ENCODE results near the gene ERFL.
A peak's percentile ranks its signal among the peaks of the same experiment; 100 is the strongest.

Gene ERFL

GRCh38 chr19:41928221-41928683 is at the start of gene ERFL:
ERFL (minus strand) TSS chr19:41928449; CDS start chr19:41912919, 15,530 bp downstream.
- DNase-seq (ENCODE audit: low read depth in 2 of 2): no peak

- no peak for DNase-seq (ENCODE audit: low read depth in 2 of 2)
Measured at GRCh38 chr19:41977916-41978315, 49.7 kb upstream of the ERFL start.

DNA sequence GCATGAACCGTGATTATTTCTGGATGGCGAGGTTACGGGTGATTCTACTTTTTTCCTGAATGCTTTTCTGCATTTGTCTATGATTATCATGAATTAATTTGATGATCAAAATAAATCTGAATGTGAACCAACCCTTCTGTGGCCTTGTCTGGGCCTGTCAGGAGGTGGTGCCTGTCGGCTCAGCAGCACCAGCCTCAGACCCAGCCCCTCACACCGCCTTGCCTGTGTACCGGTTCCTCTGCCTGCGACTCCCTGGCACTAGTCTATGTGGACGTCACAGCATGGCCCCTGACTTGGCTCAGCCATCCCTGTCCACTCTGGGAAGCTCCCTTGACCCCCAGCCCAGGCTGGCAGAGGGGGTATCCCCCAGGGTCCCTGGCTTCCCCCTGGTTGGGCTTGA is 46.4 kb upstream of the ERFL start:
- no peak for DNase-seq (ENCODE audit: low read depth in 2 of 2)

DNA sequence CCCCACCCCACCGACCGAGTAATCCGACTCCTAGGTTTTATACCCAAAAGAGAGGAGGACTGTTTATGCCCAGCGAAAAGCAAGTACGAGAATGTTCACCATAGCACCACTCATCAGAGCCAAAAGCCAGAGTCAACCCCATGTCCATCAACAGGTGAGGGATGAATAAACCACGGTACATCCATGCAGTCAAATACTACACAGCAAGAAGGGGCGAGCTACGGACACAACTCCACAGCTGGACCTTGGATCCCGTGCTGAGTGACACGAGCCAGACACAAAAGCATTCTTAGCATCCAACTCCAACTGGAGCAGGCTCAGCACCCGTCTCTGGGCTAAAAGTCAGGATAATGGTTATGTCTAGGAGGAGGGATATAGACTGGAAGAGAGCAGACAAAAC is 43.1 kb upstream of the ERFL start:
- no peak for DNase-seq (ENCODE audit: low read depth in 2 of 2)

DNA sequence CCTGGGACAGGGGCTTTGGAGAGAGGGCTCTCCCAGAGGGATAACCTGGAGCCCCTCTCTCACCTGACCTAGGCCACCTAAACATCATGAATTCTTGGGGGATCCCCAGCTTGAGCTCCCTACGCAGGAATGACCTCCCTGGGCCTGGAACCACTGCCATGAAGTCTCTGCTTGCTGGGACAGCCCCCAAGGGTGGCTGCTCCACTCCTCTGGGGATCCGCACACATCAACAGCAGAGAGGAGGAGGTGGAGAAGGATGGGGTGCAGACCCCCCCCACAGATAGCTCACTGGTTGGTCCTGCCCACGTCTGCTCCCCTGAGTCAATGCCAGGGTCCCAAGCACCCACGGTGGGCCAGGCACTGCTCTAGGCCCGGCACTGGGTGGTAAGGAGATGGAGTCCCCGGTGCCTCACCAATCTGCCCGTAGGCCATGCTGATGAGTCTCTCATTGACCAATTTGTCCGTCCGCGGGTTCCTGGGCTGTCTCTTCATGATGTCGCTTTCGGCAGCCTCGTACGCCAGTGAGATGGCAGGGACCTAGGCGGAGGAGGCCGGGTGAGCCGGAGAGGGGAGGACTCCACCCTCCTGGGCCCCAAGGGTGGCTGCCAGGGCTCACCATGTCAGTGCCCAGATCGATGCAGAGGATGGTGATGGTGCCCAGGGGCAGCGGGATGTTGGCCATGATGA is 41.7 kb upstream of the ERFL start:
- no peak for DNase-seq (ENCODE audit: low read depth in 2 of 2)

GRCh38 chr19:41968751-41969595 is 40.7 kb upstream of the ERFL start:
- DNase-seq (ENCODE audit: low read depth in 2 of 2): no peak

DNA sequence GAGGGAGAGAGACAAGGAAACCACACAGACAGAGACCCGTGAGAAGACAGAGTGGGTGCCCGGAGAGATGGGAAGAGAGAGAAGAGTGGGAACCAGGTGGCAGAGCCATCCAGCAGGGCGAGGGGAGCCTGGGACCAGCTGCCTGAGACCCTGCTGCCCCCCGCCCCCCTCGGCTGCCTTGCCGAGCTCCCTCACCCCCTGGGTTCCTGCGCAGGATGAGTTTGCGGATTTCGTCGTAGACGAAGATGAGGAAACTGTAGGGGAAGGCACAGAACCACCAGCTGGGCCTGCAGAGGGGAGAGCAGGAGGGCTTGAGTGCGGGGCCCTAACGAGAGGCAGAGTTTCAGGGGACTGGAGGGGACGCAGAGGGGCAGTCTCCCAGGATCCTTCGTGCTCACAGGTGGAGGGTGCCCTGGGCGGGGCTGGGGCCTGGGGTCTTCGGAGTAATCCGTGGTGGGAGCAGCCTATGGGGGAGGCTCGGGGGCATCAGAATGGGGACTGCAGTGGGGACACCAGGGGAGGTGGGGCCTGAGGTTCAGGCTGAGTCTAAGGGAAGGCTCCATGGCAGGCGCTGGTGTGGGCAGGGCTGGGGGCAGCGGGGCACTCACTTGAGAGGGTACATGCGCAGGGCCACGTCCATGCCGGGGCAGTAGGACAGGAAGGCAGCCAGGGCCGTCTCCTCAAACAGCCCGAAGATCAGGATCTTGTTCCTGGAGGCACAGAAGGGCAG is 39.0 kb upstream of the ERFL start:
- DNase-seq (ENCODE audit: low read depth in 2 of 2): no peak

DNA sequence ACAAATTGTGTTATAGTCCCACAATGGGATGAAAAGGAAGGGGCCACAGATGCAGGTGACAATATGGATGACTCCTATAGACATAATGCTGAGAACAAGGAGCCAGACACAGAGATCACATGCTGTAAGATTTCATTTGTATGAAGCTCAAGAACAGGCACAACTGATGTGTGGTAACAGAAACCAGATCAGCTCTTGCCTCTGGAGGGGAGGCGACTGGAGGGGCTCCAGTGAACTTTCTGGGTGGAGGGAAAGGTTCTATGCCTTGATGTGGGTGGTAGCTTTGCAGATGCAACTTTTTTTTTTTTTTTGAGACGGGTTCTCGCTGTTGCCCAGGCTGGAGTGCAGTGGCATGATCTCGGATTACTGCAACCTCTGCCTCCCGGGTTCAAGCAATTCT is 36.9 kb upstream of the ERFL start:
- no peak for DNase-seq (ENCODE audit: low read depth in 2 of 2)

DNA sequence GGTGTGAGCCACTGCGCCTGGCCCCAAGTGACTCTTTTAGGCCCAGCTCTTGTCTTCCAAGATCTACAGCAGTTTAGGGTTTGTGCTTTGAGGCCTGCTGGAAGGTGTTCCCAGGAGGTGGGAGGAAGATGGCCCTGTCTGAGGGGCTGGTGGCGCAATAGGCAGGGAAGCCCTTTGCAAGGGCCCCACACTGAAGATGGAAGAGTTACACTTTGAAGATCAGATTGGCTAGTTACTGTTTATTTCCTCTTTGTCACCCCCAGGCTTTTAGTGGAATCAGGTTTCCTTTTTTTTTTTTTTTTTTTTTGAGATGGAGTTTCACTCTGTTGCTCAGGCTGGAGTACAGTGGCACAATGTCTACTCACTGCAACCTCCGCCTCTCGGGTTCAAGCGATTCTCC is 32.7 kb upstream of the ERFL start:
- DNase-seq (ENCODE audit: low read depth in 2 of 2): no peak

DNA sequence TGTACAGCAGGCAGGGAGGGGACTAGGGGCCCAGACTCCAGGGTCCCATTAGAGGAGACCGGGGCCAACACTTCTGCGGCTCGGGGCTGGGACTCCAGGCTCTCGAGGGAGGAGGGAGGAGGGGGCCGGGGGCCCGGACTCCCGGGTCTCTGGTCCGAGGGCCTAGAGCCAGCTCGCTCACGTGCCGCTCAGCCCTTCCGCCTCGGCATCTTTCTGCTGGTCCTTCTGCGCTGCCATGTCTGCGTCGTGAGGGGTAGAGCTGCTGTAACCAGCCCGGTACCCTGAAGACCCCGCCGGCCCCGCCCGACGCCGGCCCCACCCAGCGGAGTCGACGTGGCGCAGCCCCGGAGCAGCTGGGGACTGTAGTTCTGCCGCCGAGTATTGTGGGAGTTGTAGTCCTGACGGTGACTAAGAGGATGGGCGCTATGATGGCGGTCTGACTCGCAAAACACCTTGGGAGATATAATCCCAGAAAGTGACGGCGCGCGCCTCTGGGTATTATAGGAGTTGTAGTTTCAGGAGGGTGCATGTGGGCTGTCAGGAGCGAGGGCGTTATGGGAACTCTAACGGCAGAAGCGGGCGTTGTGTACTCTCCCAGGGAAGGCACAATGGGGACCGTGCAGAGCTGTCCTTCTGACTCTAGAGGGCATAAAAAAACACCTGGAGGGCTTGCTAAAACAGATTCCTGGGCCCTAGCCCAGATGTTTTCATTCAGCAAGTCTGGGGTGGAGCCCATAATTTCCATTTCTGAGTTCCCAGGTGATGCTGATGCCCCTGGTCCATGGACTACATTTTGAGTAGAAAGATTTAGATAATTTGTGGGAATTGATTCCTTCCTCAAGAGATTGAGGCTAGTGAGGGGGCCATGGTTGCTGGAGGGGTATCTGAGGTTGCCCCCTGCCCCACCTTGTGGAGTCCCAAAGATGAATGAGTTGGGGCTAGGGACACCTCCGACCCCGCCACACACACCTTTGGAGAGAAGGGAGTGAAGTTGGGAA is 31.1 kb upstream of the ERFL start, which contains the start of gene RABAC1:
RABAC1 (minus strand) TSS at position 266 of the 998 bp plus-strand sequence; CDS start at position 237, 29 bp downstream.
- peak; percentile 72 to 80 for DNase-seq (ENCODE audit: low read depth in 2 of 2)

DNA sequence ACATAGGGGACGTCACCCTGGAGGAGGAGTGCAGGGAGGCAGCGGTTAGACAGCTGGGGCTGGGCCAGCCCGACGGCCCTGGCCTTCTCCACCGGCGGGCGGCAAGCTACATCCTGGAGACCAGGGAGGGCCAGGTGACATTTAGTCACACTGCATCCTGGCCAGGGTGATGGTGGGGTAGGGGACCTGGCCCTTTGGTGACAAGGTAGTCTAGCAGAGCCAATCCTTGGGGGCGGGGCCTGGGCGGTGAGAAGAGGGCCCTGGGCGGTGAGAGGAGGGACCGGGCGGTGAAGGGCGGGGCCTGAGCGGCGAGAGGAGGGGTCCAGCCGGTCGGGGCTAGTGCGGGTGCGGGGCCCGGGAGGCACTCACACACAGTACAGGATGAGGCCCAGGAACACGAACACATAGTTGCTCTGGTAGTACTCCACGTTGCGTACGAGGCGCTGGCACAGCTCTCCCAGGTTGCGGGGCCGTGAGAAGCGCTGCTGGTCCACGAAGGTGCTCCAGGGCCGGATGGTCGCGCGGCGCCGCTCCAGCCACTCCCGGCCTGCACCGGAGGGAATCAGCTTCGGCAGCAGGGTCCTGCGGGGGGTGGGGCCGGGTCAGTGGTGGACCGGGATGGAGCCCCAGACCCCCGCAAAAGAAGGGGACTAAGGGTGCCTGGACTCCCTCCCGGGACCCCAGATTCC is 30.3 kb upstream of the ERFL start:
- DNase-seq (ENCODE audit: low read depth in 2 of 2): peak; percentile 58 to 70

GRCh38 chr19:41957838-41958366 is 29.7 kb upstream of the ERFL start:
- no peak for DNase-seq (ENCODE audit: low read depth in 2 of 2)

- no peak for DNase-seq (ENCODE audit: low read depth in 2 of 2)
Measured at GRCh38 chr19:41957161-41957837, 29.1 kb upstream of the ERFL start.

DNA sequence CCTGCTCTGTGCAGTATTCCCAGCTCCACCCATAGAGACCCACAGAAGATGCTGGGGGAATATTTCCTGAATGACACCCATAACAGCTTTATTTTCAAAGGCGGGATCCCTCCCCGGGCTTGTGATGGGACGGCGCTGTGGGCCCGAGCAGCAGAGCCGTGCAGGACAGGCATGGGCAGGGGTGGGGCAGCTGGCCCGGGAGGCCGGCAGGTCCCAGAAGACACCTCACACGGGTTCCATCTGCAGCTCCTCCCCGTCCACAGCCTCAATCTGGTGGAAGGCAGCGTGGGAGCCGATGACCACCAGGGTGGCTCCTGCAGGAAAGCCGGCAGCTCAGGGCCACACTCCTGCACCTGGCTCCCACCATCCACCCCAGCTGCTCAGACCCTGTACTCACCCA is 28.4 kb upstream of the ERFL start:
- DNase-seq (ENCODE audit: low read depth in 2 of 2): no peak

- no peak for DNase-seq (ENCODE audit: low read depth in 2 of 2)
Measured at GRCh38 chr19:41955521-41955920, 27.3 kb upstream of the ERFL start.

GRCh38 chr19:41951686-41952172 is 23.5 kb upstream of the ERFL start:
- DNase-seq (ENCODE audit: low read depth in 2 of 2): peak; percentile 61 to 71

- DNase-seq (ENCODE audit: low read depth in 2 of 2): no peak
Measured at GRCh38 chr19:41947091-41947490, 18.8 kb upstream of the ERFL start.

GRCh38 chr19:41945135-41945766 is 17.0 kb upstream of the ERFL start:
- peak; percentile 79 to 89 for DNase-seq (ENCODE audit: low read depth in 2 of 2)

DNA sequence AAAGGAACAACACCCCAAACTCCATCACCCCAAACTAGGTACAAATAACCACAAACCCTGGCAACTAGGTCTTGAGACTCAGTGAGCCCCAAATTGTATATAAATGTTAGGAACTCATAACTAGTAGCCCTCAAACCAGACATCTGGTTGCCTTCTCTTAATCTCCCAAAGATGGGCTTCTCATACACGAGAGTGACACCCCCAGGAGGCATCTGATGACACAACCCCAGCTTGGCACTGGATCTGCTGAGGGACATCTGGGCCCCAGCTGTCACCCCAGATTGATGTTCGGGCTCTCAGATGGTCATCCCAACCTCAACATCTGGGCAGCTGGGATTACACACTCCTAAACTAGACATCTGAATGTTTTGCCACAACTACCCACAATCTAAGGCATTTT is 16.1 kb upstream of the ERFL start:
- no peak for DNase-seq (ENCODE audit: low read depth in 2 of 2)

Measured in stimulated activated CD8-positive, alpha-beta memory T cell treated with anti-CD3 and anti-CD28 coated beads, Interleukin-15, amount 100 ng/mL, for 4 hours (primary cell).